C4-2B (cell line): ENCODE measurements around the gene FOLR3.

Source experiments
- ZFX ChIP-seq: fragments of 450-650 bp; IDR thresholded peaks from 2 replicates; pipeline ENCODE4 v1.6.1; 2017
- TF ChIP-seq, protein P1 (sequence below): fragments of 450-650 bp; conservative IDR thresholded peaks from 2 replicates; pipeline ENCODE4 v1.5.1; 2017; ENCODE audit warnings: mild to moderate bottlenecking

DNA sequence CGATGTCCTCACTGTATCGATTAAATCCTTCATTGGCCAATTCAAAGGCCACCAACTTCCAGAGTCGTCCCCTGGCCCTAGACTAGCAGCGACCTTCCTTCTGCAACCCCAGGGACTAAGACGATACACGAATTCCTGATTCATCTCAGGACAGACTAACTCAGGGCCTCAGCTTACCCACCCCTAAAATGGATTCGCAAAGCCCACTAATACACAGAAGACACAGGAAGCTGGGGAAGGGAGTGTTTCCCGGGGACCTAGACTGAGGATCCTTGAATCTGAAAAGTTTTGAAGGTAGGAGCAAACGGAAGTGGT lies 32.9 kb upstream of the FOLR3 start:
- TF ChIP-seq, protein P1, sequence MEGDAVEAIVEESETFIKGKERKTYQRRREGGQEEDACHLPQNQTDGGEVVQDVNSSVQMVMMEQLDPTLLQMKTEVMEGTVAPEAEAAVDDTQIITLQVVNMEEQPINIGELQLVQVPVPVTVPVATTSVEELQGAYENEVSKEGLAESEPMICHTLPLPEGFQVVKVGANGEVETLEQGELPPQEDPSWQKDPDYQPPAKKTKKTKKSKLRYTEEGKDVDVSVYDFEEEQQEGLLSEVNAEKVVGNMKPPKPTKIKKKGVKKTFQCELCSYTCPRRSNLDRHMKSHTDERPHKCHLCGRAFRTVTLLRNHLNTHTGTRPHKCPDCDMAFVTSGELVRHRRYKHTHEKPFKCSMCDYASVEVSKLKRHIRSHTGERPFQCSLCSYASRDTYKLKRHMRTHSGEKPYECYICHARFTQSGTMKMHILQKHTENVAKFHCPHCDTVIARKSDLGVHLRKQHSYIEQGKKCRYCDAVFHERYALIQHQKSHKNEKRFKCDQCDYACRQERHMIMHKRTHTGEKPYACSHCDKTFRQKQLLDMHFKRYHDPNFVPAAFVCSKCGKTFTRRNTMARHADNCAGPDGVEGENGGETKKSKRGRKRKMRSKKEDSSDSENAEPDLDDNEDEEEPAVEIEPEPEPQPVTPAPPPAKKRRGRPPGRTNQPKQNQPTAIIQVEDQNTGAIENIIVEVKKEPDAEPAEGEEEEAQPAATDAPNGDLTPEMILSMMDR: no peak
- TF ChIP-seq ZFX: no peak
